Keratinocyte (primary cell): ENCODE measurements around the gene TTYH1. TPM values are rescaled to one million over a fixed set of nuclear protein-coding genes. Genes with fewer than 3 reads are reported as not detected.

Experiments
- DNase-seq: peaks from one replicate; pipeline ENCODE4 v3.0.0-alpha.2; 2011; ENCODE audit warnings: low read depth, missing footprints, low spot score
- FAIRE-seq: peaks from 2 replicates; lab custom pipeline; 2011; peaks lifted over from hg19 to GRCh38; lab: Jason Lieb, UNC
- H2AFZ ChIP-seq: 2 replicates; pipeline ENCODE4 v1.6.0; 2012; ENCODE audit warnings: low read length, control low read depth, inconsistent platforms; ENCODE audit not compliant: control insufficient read depth
- H3K27ac ChIP-seq: 2 replicates; pipeline ENCODE4 v1.5.1; 2011; ENCODE audit warnings: low read length; ENCODE audit not compliant: control insufficient read depth, insufficient read depth
- H3K27me3 ChIP-seq: 3 replicates; pipeline ENCODE4 v1.6.0; 2011; ENCODE audit warnings: low read length; ENCODE audit not compliant: control insufficient read depth, insufficient read depth; ENCODE audit errors: extremely low read depth
- H3K36me3 ChIP-seq, 2 experiments: 2 replicates in 1 of 2; 3 replicates in 1 of 2; pipeline ENCODE4 v1.5.1; 2011; ENCODE audit warnings: low read length in 2 of 2, mild to moderate bottlenecking in 1 of 2; ENCODE audit not compliant: control insufficient read depth in 2 of 2, insufficient read depth in 2 of 2; ENCODE audit errors: extremely low read depth in 1 of 2
- H3K4me1 ChIP-seq: 3 replicates; pipeline ENCODE4 v1.5.1; 2011; ENCODE audit warnings: low read length; ENCODE audit not compliant: control insufficient read depth, insufficient read depth; ENCODE audit errors: extremely low read depth
- H3K4me2 ChIP-seq: 3 replicates; pipeline ENCODE4 v1.6.0; 2011; ENCODE audit warnings: low read depth, low read length; ENCODE audit not compliant: control insufficient read depth, insufficient read depth; ENCODE audit errors: extremely low read depth
- H3K4me3 ChIP-seq, 3 experiments: fragments of 200-600 bp in 1 of 3; sonication (generic) in 1 of 3; 2 replicates in 2 of 3; 3 replicates in 1 of 3; pipeline ENCODE4 v1.5.1; 2011 to 2016; ENCODE audit warnings: low read length in 3 of 3, mild to moderate bottlenecking in 3 of 3, control low read depth in 2 of 3, inconsistent platforms in 1 of 3, low read depth in 1 of 3, mixed read lengths in 1 of 3, mixed run types in 1 of 3, moderate library complexity in 1 of 3; ENCODE audit not compliant: control insufficient read depth in 2 of 3, insufficient read depth in 2 of 3; ENCODE audit errors: extremely low read depth in 1 of 3
- H3K79me2 ChIP-seq: 2 replicates; pipeline ENCODE4 v1.6.0; 2012; ENCODE audit warnings: low read length; ENCODE audit not compliant: control insufficient read depth, insufficient read depth
- H3K9ac ChIP-seq: 3 replicates; pipeline ENCODE4 v1.6.0; 2011; ENCODE audit warnings: low read length; ENCODE audit not compliant: control insufficient read depth, insufficient read depth; ENCODE audit errors: extremely low read depth
- H3K9me1 ChIP-seq: 3 replicates; pipeline ENCODE4 v1.6.0; 2011; ENCODE audit warnings: low read length; ENCODE audit not compliant: control insufficient read depth, insufficient read depth; ENCODE audit errors: extremely low read depth
- H3K9me3 ChIP-seq: 2 replicates; pipeline ENCODE4 v1.5.1; 2012; ENCODE audit warnings: low read depth, low read length; ENCODE audit not compliant: control insufficient read depth
- H4K20me1 ChIP-seq: 3 replicates; pipeline ENCODE4 v1.6.0; 2011; ENCODE audit warnings: low read length; ENCODE audit not compliant: control insufficient read depth, insufficient read depth; ENCODE audit errors: extremely low read depth
- CTCF ChIP-seq, 3 experiments: IDR thresholded peaks in 1 of 3; conservative IDR thresholded peaks in 1 of 3; optimal IDR thresholded peaks in 1 of 3; 2 replicates in 2 of 3; 3 replicates in 1 of 3; pipeline versions ENCODE3 to v1.5.1; 2011; ENCODE audit warnings: low read length in 3 of 3, mild to moderate bottlenecking in 3 of 3, moderate library complexity in 2 of 3, control low read depth in 1 of 3, inconsistent platforms in 1 of 3; ENCODE audit not compliant: insufficient read depth in 2 of 3; ENCODE audit errors: extremely low read depth in 1 of 3
- EZH2 ChIP-seq: IDR thresholded peaks from one replicate; pipeline ENCODE4 v1.6.1; 2012; ENCODE audit warnings: inconsistent platforms, mild to moderate bottlenecking, low read length, moderate library complexity
- dilution Hi-C: fragments of 300-500 bp; cut with MboI; formaldehyde crosslinking; loops from one replicate; pipeline ENCODE4 v1.7.0; 2020; ENCODE audit warnings: low sequenced_read_pairs; ENCODE audit not compliant: extremely low pct_ligation_motif_present
- polyA plus RNA-seq, 5 experiments: library from polyadenylated mRNA; depleted of rRNA in 3 of 5; stranded (reverse) in 3 of 5; stranded (forward) in 1 of 5; unstranded in 1 of 5; fragments of >200 nt; gene quantifications; 1 replicate in 1 of 5; 2 replicates in 3 of 5; 3 replicates in 1 of 5; pipeline versions ENCODE4 v1.2.1 to v1.2.3, GENCODE V29; 2011 to 2012; ENCODE audit warnings: missing spikeins in 2 of 5, low read depth in 1 of 5, low replicate concordance in 1 of 5

TTYH1 gene
- polyA plus RNA-seq, 1 donor (not counting 4 experiments of a cell fraction or from before 2014, with no cell fraction given): 0.13 TPM

- no peaks in the 10 kb centered on the region for H3K4me1 ChIP-seq
- H4K20me1 ChIP-seq: no peaks in the 10 kb centered on the region
- peak overlapping the region; percentile 62 for H2AFZ ChIP-seq
- TF ChIP-seq CTCF (optimal IDR thresholded peaks at IDR 0.05 in 1 of 3, IDR thresholded peaks at IDR 0.05 in 1 of 3, conservative IDR thresholded peaks at IDR 0.05 in 1 of 3; ENCODE audit: extremely low read depth in 1 of 3, insufficient read depth in 2 of 3, low read length in 3 of 3): no peak
- no peak for TF ChIP-seq EZH2
- peaks cover 9% of the 10 kb centered on the region for H3K27me3 ChIP-seq
- H3K79me2 ChIP-seq: no peaks in the 10 kb centered on the region
- no peaks in the 10 kb centered on the region for H3K9me3 ChIP-seq
- no peaks in the 10 kb centered on the region for H3K36me3 ChIP-seq
- no peak for DNase-seq
- peak overlapping the region; percentile 58 for H3K4me2 ChIP-seq
- no peaks in the 10 kb centered on the region for H3K9me1 ChIP-seq
- no peak for FAIRE-seq
- no peak overlapping the region for H3K9ac ChIP-seq
- peak overlapping the region in 2 of 3 experiments; percentile 10 to 20 for H3K4me3 ChIP-seq
- no peak overlapping the region for H3K27ac ChIP-seq
- dilution Hi-C loops: no loop called here
Measured at GRCh38 chr19:54387991-54388801, 27.1 kb upstream of the TTYH1 start.

- Histone ChIP-seq H3K4me3 (peak overlapping the region in 1 of 3 experiments; percentile 20), H3K27ac (no peak overlapping the region)
- dilution Hi-C loops: no loop called here
Measured at GRCh38 chr19:54388802-54389139, 26.5 kb upstream of the TTYH1 start.

More at GRCh38 chr19:54388802-54389139, 26.5 kb upstream of the TTYH1 start:
- Histone ChIP-seq H3K9ac (no peak overlapping the region), H3K36me3 (no peaks in the 10 kb centered on the region), H3K4me2 (peak overlapping the region; percentile 58), H4K20me1 (no peaks in the 10 kb centered on the region), H3K9me3 (no peaks in the 10 kb centered on the region), H3K27me3 (peaks cover 9% of the 10 kb centered on the region), H3K79me2 (no peaks in the 10 kb centered on the region), H3K9me1 (no peaks in the 10 kb centered on the region), H3K4me1 (no peaks in the 10 kb centered on the region), H2AFZ (peak overlapping the region; percentile 62)
- DNase-seq: no peak
- FAIRE-seq: no peak
- TF ChIP-seq EZH2: no peak
- no peak for TF ChIP-seq CTCF (optimal IDR thresholded peaks at IDR 0.05 in 1 of 3, IDR thresholded peaks at IDR 0.05 in 1 of 3, conservative IDR thresholded peaks at IDR 0.05 in 1 of 3; ENCODE audit: extremely low read depth in 1 of 3, insufficient read depth in 2 of 3, low read length in 3 of 3)
